ENCODE results near the gene CYP1A2.

GRCh38 chr15:74735305-74735704 lies 13.3 kb upstream of the CYP1A2 start:
- TF ChIP-seq CTCF (IDR thresholded peaks at IDR 0.05) (no peak), ZFX (IDR thresholded peaks at IDR 0.05; ENCODE audit: borderline replicate concordance) (no peak)
